Measurements from ENCODE around the gene CCDC102A.

The CCDC102A gene

DNA sequence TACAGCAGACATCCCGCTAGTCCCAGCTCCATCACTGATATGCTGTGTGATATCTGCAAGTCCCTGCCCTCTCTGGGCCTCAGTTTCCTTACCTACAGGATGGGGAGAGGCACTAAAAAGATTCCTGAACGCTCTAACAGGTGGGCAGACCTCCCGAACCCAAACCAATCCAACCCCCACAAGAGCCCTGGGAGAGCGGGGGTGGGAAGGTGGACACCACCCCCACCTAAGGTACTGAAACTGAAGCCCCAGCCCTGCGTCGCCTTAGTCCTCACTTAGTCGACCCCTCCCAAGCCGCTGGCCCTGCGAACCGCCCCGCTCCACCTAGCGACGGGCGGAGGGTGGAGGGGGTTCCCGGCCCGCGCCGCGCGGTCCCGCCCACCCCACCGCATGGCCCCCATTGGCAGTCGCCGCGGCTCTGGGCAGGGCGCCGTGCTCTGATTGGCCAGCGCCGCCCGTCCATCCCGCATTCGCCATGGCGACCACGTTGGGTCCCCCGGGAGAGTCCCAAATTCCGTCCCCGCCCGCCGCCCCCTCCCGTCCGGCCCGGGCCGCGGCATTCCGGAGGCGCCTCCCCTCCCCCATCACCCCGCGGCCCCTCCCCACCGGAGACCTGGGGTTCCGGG, 578 bp downstream of the CCDC102A start (continued):
- TF ChIP-seq, protein P1, sequence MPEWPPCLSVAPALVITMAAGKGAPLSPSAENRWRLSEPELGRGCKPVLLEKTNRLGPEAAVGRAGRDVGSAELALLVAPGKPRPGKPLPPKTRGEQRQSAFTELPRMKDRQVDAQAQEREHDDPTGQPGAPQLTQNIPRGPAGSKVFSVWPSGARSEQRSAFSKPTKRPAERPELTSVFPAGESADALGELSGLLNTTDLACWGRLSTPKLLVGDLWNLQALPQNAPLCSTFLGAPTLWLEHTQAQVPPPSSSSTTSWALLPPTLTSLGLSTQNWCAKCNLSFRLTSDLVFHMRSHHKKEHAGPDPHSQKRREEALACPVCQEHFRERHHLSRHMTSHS (tag by site-specific recombination; IDR thresholded peaks at IDR 0.05): no peak
- no peak for TF ChIP-seq ZNF548 (tag by site-specific recombination; IDR thresholded peaks at IDR 0.05)
- TF ChIP-seq ZNF138 (tag by site-specific recombination; IDR thresholded peaks at IDR 0.05; ENCODE audit: borderline replicate concordance): no peak
- TF ChIP-seq ZNF248 (tag by site-specific recombination; IDR thresholded peaks at IDR 0.05): no peak
- no peak for TF ChIP-seq GLI4 (tag by site-specific recombination; IDR thresholded peaks at IDR 0.05)
- TF ChIP-seq ZNF677 (tag by site-specific recombination; IDR thresholded peaks at IDR 0.05): no peak
- no peak for TF ChIP-seq ZNF76 (tag by site-specific recombination; IDR thresholded peaks at IDR 0.05; ENCODE audit: borderline replicate concordance, low read depth)
- no peak for TF ChIP-seq ZSCAN16 (tag by site-specific recombination; IDR thresholded peaks at IDR 0.05)
- no peak for TF ChIP-seq TRIM28 (IDR thresholded peaks at IDR 0.05; ENCODE audit: borderline replicate concordance, low read length)
- TF ChIP-seq ZNF112 (tag by site-specific recombination; IDR thresholded peaks at IDR 0.05): no peak
- TF ChIP-seq SP3 (tag by site-specific recombination; IDR thresholded peaks at IDR 0.05): peak; percentile 66; the same call in 1 of the 2 replicates
- TF ChIP-seq ZBTB48 (tag by site-specific recombination; IDR thresholded peaks at IDR 0.05): no peak
- no peak for TF ChIP-seq ZNF169 (tag by site-specific recombination; IDR thresholded peaks at IDR 0.05)

DNA sequence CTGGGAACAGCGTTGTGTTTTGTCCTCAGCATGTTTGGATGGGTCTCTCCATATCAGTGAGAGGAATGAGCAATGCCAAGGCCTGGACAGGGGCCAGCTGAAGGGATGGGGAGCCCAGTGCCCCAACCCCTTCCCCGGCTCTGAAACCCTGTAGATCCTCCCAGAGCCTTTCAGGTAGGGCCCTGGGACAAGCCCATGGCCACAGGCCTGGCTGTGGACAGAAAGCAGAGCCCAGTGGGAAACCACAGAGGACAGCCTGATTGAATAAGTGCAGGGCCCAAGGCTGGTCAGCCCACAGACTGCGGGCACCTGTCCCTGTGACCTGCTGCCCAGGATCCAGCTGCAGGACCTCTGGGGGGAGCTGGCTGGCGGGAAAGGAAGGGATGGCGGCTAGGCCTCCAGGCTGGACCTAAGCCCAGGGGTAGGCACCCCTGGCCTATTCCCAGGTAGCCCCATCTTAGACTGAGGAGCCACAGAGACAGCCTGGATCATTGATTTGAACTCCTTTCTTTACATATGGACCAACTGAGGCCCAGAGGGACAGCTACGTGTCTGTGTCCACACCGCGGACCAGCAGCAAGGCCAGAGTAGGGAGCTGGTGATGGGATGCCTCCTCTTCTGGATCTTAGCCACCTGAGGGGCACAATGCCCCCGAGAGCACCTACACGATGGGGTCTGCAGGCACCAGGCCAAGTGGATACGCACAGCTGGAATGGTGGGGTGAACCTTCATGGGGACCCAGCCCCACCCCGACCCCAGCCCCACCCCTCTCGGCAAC, 1.3 kb downstream of the CCDC102A start:
- POLR2A ChIA-PET: no interaction called here
- Histone ChIP-seq H3K4me1 (ENCODE audit: control insufficient read depth, insufficient read depth, low read length) (peaks cover 15% of the 10 kb centered on the region), H3K27ac (ENCODE audit: extremely low read depth, low read depth, low read length) (no peak overlapping the region; the same call in 1 of the 2 replicates), H3K4me3 (ENCODE audit: low read depth, low read length) (peak overlapping the region; percentile 58), H3K9me3 (ENCODE audit: control insufficient read depth, insufficient read depth, low read depth, low read length) (no peaks in the 10 kb centered on the region), H3K36me3 (ENCODE audit: control insufficient read depth in 2 of 2, insufficient read depth in 1 of 2, low read length in 2 of 2) (no peaks in the 10 kb centered on the region)
- CTCF ChIA-PET: no interaction called here
- no peak for TF ChIP-seq PRDM1 (tag by site-specific recombination; IDR thresholded peaks at IDR 0.05)
- no peak for TF ChIP-seq GLI4 (tag by site-specific recombination; IDR thresholded peaks at IDR 0.05)
- no peak for TF ChIP-seq ZBTB48 (tag by site-specific recombination; IDR thresholded peaks at IDR 0.05)
- no peak for TF ChIP-seq IKZF3 (tag by site-specific recombination; IDR thresholded peaks at IDR 0.05)
- no peak for TF ChIP-seq ZBTB1 (tag by site-specific recombination; IDR thresholded peaks at IDR 0.05)

DNA sequence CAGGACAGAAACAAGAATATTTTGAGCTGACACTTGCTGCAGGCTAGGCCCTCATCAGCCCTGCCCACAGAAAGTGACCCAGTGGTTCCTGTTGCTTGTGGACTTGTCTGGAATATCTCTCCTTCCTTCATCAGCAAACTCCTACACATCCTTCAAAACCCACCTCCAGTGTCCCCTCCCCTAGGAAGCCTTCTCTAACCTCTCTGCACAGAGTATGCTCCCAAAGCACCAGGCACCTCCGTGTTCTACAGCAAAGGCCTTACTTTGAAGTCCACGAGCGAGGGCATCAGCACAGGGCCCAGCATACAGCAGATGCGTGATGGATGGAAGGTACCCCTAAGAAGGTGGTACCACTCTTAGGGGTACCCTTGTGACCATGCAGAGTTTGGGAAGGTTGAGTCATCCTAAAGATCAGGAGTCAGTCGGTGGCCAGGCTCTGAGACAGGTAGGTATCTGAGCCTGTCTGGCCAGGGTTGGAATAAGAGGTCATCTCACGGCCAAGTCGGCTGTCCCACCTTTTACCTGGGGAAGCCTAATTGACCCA, 2.0 kb downstream of the CCDC102A start:
- Histone ChIP-seq H3K36me3 (ENCODE audit: control insufficient read depth in 2 of 2, insufficient read depth in 1 of 2, low read length in 2 of 2) (no peaks in the 10 kb centered on the region), H3K4me3 (ENCODE audit: low read depth, low read length) (no peak overlapping the region), H3K27ac (ENCODE audit: extremely low read depth, low read depth, low read length) (no peak overlapping the region), H3K4me1 (ENCODE audit: control insufficient read depth, insufficient read depth, low read length) (peaks cover 15% of the 10 kb centered on the region), H3K9me3 (ENCODE audit: control insufficient read depth, insufficient read depth, low read depth, low read length) (no peaks in the 10 kb centered on the region)
- ChIA-PET POLR2A (no interaction called here), CTCF (interaction anchor here (0.6 to 1.8 kb wide), 2 partner anchors 11 to 75 kb away, joined by 3 to 5 read pairs; no protein-coding TSS in a partner anchor)
- TF ChIP-seq SCRT1 (tag by site-specific recombination; IDR thresholded peaks at IDR 0.05; ENCODE audit: borderline replicate concordance) (no peak), ZFP3 (tag by site-specific recombination; IDR thresholded peaks at IDR 0.05; ENCODE audit: low read depth) (peak; percentile 99), ZBTB8A (tag by site-specific recombination; IDR thresholded peaks at IDR 0.05) (no peak), SCRT2 (tag by site-specific recombination; IDR thresholded peaks at IDR 0.05) (peak; percentile 42; the same call in 1 of the 2 replicates), ZFHX2 (tag by site-specific recombination; conservative IDR thresholded peaks at IDR 0.05) (peak; percentile 47; the same call in 1 of the 2 replicates), ZNF138 (tag by site-specific recombination; IDR thresholded peaks at IDR 0.05; ENCODE audit: borderline replicate concordance) (no peak), KLF10 (tag by site-specific recombination; IDR thresholded peaks at IDR 0.05) (no peak), ZNF133 (tag by site-specific recombination; IDR thresholded peaks at IDR 0.05) (no peak)
- TF ChIP-seq, protein P1 (tag by site-specific recombination; IDR thresholded peaks at IDR 0.05): no peak
- TF ChIP-seq, protein P2, sequence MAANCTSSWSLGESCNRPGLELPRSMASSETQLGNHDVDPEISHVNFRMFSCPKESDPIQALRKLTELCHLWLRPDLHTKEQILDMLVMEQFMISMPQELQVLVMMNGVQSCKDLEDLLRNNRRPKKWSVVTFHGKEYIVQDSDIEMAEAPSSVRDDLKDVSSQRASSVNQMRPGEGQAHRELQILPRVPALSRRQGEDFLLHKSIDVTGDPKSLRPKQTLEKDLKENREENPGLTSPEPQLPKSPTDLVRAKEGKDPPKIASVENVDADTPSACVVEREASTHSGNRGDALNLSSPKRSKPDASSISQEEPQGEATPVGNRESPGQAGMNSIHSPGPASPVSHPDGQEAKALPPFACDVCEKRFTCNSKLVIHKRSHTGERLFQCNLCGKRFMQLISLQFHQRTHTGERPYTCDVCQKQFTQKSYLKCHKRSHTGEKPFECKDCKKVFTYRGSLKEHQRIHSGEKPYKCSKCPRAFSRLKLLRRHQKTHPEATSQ (tag by site-specific recombination; IDR thresholded peaks at IDR 0.05): no peak
- TF ChIP-seq, protein P3, sequence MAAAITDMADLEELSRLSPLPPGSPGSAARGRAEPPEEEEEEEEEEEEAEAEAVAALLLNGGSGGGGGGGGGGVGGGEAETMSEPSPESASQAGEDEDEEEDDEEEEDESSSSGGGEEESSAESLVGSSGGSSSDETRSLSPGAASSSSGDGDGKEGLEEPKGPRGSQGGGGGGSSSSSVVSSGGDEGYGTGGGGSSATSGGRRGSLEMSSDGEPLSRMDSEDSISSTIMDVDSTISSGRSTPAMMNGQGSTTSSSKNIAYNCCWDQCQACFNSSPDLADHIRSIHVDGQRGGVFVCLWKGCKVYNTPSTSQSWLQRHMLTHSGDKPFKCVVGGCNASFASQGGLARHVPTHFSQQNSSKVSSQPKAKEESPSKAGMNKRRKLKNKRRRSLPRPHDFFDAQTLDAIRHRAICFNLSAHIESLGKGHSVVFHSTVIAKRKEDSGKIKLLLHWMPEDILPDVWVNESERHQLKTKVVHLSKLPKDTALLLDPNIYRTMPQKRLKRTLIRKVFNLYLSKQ (tag by site-specific recombination; IDR thresholded peaks at IDR 0.05; ENCODE audit: borderline replicate concordance): no peak
- TF ChIP-seq, protein P4, sequence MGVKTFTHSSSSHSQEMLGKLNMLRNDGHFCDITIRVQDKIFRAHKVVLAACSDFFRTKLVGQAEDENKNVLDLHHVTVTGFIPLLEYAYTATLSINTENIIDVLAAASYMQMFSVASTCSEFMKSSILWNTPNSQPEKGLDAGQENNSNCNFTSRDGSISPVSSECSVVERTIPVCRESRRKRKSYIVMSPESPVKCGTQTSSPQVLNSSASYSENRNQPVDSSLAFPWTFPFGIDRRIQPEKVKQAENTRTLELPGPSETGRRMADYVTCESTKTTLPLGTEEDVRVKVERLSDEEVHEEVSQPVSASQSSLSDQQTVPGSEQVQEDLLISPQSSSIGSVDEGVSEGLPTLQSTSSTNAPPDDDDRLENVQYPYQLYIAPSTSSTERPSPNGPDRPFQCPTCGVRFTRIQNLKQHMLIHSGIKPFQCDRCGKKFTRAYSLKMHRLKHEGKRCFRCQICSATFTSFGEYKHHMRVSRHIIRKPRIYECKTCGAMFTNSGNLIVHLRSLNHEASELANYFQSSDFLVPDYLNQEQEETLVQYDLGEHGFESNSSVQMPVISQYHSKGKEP (tag by site-specific recombination; IDR thresholded peaks at IDR 0.05): no peak

All from HEK293 (cell line).